Upper lobe of left lung (tissue), 4 donors: ENCODE data around the gene CFAP97D2.

Experiments
- POLR2AphosphoS5 ChIP-seq, 2 donors: sonication (generic); formaldehyde crosslinking; IDR thresholded peaks; one replicate each; pipeline ENCODE4 v1.5.1; 2017; ENCODE audit warnings: antibody characterized with exemption in 2 of 2
- TF ChIP-seq, protein P1 (sequence below), 6 experiments: fragments of 450-650 bp in 4 of 6; fragments of 200-600 bp in 2 of 6; sonication (generic) in 2 of 6; IDR thresholded peaks; one replicate each; pipeline ENCODE4 v1.5.1; 2016 to 2019; ENCODE audit warnings: antibody characterized with exemption in 6 of 6

DNA sequence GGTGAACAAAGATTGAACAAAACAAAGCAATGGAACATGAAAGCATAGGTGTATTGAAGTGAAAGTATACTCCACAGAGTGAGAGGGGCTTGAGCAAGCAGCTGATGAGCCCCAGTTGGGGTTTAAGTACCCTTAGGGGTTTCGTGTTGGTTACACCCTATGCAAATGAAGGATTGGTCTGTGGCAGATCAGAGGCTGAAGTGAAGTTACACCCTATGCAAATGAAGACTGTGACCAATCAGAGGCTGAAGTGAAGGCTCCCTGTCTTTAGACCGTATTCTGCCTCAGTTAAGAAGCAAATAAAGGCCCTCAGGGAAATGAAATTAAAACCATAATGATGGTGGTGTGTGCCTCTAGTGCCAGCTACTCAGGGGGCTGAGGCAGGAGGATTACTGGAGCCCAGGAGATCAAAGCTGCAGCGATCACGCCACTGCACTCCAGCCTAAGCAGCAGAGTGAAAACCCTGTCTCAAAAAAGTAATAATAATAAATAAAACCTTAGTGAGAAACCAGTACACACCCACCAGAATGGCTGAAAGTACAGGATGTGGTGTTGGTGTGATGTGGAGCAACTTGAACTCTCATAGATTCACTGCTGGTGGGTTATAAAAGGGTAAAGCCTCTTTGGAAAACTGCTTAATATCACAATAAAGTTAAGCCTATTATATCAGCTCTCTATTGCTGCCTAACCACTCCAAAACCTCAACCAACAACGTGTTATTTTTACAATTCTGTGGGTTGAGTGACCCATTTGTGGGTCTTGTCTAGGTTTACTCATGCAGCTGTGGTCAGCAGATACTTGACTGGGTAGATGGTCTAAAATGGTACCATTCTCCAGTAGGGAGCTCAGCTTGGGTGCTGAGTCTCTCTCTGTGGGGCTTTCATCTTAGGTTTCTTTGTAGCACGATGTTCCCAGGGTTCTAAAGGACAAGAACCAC, 89.6 kb downstream of the CFAP97D2 start:
- TF ChIP-seq, protein P1, sequence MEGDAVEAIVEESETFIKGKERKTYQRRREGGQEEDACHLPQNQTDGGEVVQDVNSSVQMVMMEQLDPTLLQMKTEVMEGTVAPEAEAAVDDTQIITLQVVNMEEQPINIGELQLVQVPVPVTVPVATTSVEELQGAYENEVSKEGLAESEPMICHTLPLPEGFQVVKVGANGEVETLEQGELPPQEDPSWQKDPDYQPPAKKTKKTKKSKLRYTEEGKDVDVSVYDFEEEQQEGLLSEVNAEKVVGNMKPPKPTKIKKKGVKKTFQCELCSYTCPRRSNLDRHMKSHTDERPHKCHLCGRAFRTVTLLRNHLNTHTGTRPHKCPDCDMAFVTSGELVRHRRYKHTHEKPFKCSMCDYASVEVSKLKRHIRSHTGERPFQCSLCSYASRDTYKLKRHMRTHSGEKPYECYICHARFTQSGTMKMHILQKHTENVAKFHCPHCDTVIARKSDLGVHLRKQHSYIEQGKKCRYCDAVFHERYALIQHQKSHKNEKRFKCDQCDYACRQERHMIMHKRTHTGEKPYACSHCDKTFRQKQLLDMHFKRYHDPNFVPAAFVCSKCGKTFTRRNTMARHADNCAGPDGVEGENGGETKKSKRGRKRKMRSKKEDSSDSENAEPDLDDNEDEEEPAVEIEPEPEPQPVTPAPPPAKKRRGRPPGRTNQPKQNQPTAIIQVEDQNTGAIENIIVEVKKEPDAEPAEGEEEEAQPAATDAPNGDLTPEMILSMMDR (IDR thresholded peaks at IDR 0.05): no peak
- TF ChIP-seq POLR2AphosphoS5 (IDR thresholded peaks at IDR 0.05): no peak
